Fibroblast of the aortic adventitia (primary cell): ENCODE measurements around the gene IFNAR1. TPM values are rescaled to one million over a fixed set of nuclear protein-coding genes. Genes with fewer than 3 reads are reported as not detected.

ENCODE experiments used
- DNase-seq: peaks from one replicate; pipeline ENCODE4 v3.0.0-alpha.2; 2010; ENCODE audit warnings: low read depth
- H3K4me3 ChIP-seq: 2 replicates; pipeline ENCODE4 v1.5.1; 2011; ENCODE audit warnings: low read depth, mild to moderate bottlenecking, control low read depth, low read length, moderate library complexity
- total RNA-seq: library from RNA; depleted of rRNA; stranded (reverse); fragments of >200 nt; gene quantifications from 2 replicates; pipeline ENCODE4 v1.2.3, GENCODE V29; 2012; ENCODE audit warnings: low replicate concordance
- TF ChIP-seq, protein P1 (sequence below): IDR thresholded peaks from 2 replicates; pipeline ENCODE4 v1.5.1; 2011; ENCODE audit warnings: mild to moderate bottlenecking, low read length, control low read depth, inconsistent platforms; ENCODE audit not compliant: insufficient read depth

Gene IFNAR1
- total RNA-seq, 1 donor, result 39.3 TPM

DNA sequence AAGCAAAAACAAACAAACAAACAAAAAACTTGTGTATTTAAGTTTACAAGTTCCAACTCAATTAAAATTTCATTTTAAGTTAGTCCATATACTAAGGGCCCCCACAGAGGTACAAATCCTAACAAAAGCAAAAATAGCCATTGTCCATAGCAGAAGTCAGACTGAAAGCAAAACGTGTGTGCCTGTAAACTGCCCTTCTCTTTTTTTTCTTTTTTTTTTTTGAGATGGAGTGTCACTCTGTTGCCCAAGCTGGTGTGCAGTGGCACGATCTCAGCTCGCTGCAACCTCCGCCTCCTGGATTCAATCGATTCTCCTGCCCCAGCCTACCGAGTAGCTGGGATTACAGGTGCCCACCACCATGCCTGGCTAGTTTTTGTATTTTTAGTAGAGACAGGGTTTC lies 66.9 kb downstream of the IFNAR1 start:
- TF ChIP-seq, protein P1, sequence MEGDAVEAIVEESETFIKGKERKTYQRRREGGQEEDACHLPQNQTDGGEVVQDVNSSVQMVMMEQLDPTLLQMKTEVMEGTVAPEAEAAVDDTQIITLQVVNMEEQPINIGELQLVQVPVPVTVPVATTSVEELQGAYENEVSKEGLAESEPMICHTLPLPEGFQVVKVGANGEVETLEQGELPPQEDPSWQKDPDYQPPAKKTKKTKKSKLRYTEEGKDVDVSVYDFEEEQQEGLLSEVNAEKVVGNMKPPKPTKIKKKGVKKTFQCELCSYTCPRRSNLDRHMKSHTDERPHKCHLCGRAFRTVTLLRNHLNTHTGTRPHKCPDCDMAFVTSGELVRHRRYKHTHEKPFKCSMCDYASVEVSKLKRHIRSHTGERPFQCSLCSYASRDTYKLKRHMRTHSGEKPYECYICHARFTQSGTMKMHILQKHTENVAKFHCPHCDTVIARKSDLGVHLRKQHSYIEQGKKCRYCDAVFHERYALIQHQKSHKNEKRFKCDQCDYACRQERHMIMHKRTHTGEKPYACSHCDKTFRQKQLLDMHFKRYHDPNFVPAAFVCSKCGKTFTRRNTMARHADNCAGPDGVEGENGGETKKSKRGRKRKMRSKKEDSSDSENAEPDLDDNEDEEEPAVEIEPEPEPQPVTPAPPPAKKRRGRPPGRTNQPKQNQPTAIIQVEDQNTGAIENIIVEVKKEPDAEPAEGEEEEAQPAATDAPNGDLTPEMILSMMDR, result no peak
- DNase-seq, result no peak
- no peak overlapping the region for H3K4me3 ChIP-seq

DNA sequence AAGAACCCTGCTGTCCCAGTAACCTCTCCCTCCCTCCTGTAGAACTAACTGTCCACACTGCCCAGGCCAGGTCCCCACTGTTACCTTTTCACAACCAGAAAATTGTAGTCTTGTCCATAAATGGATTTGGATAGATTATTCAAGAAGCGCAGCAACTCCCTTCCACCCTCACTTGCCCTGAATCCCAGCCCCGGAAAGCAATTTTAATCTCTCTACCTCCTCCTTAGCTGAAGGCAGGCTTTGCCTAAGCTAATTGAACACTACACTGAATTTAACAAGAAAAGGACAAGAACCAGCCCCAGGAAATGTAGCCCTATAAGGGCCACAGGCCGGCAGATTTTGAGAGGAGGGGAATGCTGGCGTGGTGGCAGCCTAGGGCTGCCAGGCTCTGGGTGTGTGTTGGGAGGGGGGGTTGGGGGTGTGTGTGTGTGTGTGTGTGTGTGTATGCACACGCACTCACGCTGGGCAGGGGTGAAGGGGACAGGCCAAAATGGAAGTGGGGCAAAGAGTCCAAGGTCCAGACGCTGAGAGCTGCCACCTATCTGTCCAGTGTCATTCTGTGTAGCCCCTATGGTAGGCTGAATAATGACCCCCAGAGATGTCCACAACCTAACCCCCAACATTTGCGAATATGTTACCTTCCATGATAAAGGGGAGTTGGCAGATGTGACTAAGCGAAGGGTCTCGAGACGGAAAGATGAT lies 67.7 kb downstream of the IFNAR1 start:
- TF ChIP-seq, protein P1, result no peak
- no peak for DNase-seq
- no peak overlapping the region for H3K4me3 ChIP-seq

DNA sequence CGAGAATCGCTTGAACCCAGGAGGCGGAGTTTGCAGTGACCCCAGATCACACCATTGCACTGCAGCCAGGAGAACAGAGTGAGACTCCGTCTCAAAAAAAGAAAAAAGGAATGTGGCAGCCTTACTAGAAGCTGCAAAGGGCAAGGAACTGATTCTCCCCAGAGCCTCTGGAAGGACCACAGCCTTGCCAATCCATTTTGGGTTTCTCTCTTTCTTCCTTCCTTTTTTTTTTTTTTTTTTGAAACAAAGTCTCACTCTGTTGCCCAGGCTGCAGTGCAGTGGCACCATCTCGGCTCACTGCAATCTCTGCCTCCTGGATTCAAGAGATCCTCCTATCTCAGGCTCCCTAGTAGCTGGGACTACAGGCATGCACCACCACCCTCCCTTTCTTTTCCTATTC lies 68.6 kb downstream of the IFNAR1 start:
- H3K4me3 ChIP-seq, result no peak overlapping the region
- TF ChIP-seq, protein P1, result no peak
- DNase-seq, result no peak

DNA sequence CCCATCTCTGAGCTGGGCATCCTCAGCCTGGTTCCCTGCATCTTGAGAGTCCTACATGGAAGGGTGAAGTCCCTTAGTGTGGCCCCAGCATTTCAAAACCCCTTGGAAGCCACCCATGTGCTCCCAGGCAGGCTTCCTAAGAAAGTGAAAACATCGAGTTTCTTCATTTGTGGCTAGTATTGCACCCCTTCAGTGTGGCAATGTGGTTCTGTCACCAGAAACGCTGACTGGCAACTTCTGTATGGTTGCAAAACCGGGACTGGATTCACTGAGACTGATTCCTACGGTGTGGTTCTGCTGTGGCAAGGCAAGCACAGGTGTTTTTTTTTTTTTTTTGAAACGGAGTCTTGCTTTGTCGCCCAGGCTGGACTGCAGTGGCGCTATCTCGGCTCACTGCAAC lies 69.5 kb downstream of the IFNAR1 start:
- DNase-seq, result no peak
- TF ChIP-seq, protein P1, result no peak
- no peak overlapping the region for H3K4me3 ChIP-seq

DNA sequence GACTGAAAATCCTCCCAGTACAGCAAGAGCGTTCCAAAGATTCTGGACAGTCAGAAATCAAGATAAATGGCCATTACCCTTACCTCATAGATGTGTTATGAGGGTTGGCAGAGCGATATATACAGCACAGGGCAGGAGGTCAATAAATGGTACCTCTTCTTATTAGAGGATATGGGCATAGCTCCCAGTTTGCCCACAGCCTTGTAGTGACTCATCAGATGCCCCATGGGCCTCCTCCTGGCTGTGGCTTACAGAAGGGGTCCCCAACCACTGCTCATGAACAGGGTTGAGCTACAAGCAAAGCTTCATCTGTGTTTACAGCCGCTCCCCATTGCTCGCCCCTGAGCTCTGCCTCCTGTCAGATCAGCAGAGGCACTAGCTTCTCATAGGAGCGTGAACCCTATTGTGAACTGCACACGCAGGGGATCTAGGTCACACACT lies 71.1 kb downstream of the IFNAR1 start:
- TF ChIP-seq, protein P1, result no peak
- no peak overlapping the region for H3K4me3 ChIP-seq
- DNase-seq, result peak; percentile 62

DNA sequence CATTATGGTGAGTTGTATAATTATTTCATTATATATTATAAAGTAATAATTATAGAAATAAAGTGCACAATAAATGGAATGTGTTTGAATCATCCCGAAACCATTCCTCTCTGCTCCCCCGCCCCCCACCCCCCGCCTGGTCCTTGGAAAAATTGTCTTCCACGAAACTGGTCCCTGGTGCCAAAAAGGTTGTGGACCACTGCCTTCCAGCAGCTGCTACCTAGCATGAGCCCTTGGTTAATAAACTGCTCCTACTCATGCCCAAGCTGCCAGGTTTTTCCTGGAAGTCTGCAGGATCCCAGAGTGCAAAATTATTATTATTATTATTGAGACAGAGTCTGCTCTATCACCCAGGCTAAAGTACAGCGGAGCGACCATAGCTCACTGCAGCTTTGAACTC lies 71.7 kb downstream of the IFNAR1 start:
- no peak for DNase-seq
- TF ChIP-seq, protein P1, result no peak
- H3K4me3 ChIP-seq, result no peak overlapping the region

DNA sequence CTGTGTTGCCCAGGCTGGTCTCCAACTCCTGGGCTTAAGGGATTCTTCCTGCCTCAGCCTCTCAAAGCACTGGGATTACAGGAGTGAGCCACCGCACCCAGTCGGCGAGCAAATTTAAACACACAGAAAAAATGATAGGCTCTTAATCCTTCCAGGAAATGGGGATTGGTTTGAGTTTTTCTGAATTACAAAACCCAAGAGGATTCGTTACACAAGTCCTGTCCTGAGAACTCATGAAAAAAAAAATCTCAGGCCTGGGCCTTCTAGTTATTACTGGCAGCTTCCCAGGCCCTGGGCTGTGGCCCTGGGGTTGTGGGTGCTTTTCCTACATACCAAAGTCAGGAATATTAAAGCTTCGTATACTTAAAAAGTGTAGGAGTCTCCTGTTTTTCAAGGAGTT lies 72.2 kb downstream of the IFNAR1 start:
- DNase-seq, result peak; percentile 85
- TF ChIP-seq, protein P1, result no peak
- H3K4me3 ChIP-seq, result no peak overlapping the region
